Liver (tissue), 3 donors: ENCODE data around the gene KIF7.

Experiments used
- SP1 ChIP-seq: IDR thresholded peaks from 2 replicates; pipeline ENCODE4 v1.6.1; 2018; ENCODE audit warnings: antibody characterized with exemption, mild to moderate bottlenecking
- TF ChIP-seq, protein P1 (sequence below): fragments of 150-350 bp; IDR thresholded peaks from 2 replicates; pipeline ENCODE4 v1.5.1; 2017; ENCODE audit warnings: improper control_type of control experiment, low read depth, low read length; ENCODE audit not compliant: missing input control
- donor health status: healthy.
- donor health status: healthy.

DNA sequence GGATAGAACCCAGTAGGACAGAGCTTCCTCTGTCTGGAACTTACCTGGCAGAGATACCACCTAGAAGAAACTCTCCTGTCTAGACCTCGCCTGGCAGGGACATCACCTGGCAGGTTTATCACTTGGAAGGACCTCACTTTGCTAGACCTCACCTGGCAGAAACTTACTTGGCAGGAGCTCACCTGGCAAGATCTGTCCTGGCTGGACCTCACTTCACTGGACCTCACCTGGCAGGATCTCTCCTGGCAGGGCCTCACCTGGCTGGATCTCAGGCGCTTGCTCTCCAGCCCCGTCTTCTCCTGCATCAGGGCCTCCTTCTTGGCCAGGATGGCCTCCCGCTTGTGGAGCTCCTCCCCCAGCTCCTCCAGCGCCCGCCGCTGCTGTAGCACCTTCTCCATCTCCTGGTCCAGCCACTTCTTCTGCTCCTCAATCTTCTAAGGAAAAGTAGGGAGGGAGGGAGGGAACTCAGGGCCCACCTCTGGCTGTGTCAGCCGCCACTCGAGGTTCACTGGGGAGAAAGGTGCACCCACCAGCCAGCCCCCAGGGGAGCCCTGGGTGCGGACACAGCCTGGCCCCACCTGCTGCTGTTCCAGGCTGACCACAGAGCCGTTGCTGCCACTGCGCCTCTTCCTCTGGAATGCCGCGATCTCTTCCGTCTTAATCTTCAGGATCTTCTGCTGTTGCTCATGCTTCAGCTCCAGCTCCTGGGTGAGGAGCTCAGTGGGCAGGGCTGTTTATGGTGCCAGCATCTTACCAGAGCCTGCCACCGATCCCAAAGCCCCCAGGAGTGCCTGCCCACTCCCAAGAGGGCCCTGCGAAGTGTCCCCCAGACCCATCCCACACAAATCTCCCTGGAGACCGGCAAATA lies 22.5 kb downstream of the KIF7 start:
- no peak for TF ChIP-seq SP1
- TF ChIP-seq, protein P1, sequence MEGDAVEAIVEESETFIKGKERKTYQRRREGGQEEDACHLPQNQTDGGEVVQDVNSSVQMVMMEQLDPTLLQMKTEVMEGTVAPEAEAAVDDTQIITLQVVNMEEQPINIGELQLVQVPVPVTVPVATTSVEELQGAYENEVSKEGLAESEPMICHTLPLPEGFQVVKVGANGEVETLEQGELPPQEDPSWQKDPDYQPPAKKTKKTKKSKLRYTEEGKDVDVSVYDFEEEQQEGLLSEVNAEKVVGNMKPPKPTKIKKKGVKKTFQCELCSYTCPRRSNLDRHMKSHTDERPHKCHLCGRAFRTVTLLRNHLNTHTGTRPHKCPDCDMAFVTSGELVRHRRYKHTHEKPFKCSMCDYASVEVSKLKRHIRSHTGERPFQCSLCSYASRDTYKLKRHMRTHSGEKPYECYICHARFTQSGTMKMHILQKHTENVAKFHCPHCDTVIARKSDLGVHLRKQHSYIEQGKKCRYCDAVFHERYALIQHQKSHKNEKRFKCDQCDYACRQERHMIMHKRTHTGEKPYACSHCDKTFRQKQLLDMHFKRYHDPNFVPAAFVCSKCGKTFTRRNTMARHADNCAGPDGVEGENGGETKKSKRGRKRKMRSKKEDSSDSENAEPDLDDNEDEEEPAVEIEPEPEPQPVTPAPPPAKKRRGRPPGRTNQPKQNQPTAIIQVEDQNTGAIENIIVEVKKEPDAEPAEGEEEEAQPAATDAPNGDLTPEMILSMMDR = no peak
